HG02885 (cell line): ENCODE data around the gene ALDH1B1.
"Not testable (repeated sequence)": the region's sequence is repeated elsewhere in the genome, so short reads cannot be mapped to it uniquely, and the experiment has no call there.

Experiments used
- ATAC-seq: cut with Tn5 transposase; IDR thresholded peaks from one replicate; pipeline ENCODE4 v1.9.1; 2021; ENCODE audit warnings: mild to moderate bottlenecking; ENCODE audit not compliant: unreplicated experiment, poor library complexity

Gene ALDH1B1

DNA sequence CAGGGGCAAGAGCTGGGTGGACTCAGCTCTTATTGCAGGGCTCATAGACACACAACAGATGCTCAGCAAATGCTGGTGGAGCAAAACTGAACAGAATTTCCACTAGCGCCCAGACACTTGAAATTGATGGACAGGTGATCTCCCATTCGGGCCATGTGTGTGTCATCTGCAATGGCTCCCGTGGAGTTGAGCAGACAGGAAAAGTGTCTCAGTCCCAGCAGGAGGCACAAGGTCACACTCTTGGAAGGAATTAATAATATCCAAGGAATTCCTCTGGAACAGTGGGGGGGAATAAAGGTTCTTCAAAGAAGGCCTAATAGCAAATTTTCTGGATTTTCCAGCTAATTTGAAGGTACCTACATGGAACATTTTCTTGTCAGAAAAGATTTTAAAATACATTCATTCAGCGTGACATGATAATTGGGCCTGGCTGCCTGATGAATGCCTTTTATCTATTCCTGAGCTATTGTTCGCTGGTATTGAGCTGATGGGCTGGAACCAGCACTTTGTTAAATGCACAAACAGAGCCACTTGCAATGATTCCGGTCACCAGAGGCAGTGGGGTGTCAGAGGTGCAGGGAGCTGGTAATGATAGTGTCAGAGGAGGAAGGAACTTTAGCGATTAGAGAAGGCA, 31.5 kb upstream of the ALDH1B1 start:
- ATAC-seq = no peak

DNA sequence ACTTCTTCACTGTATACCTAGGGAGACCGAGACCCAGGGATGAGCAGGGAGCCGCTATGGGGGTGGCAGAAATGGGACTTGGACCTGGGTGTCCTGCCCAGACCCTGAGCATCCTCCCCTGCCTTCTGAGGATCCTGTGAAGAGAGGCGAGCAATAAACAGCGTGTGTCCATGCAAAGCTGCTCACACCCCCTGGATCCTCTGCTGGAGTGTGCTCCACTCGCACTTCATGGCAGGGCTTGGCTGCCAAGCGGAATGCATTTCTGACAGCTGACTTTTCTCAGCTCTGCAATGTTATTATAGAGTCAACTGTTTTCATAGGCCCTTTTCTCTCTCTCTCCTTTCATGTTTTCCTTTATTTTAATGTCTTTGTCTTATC, 31.0 kb upstream of the ALDH1B1 start:
- ATAC-seq = no peak

DNA sequence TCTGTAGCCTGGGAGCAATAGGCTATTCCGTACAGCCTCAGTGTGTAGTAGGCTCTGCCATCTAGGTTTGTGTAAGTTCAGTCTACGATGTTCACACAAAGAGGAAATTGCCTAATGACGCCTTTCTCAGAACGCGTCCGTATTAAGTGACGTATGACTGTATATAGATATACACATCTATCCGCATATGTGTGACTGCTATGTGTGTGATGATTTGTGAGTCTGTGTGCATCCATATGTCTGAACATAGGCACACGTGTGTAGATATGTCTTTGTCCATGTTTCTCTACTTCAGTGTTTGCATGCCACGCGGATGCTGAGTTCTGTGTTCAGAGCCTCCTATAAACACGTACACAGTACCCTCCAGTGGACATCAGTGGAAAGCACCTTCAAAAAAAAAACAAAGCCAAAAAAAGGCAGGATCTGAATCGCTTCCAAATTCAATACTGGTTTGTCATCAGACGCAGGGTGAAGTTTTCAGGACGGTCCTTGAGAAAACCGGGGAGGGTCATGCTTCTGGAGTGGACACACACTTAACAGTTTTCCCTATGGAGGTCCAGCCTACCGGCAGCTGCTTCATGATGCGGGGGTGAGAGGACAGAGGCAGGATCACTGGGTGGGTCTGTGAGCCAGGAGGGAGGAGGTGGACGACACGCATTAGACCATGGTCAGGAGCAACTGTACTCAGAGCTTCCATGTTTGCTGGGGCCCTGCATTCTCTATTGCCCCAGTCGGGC, 29.5 kb upstream of the ALDH1B1 start:
- ATAC-seq = no peak

DNA sequence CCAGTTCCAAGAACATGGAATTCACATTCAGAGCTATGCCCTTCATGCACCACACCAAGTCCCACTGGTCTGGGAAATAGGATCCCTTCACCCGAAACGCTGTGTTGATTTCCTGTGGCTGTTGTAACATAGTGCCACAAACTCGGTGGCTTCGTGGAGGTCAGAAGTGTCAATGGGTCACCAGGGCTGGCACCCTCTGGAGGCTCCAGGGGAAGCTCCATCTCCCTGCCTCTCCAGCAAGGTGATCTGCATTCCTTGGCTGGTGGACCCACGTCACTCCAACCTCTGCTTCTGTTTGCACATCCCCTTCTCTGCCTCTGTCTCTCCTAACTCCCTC, 28.9 kb upstream of the ALDH1B1 start:
- ATAC-seq = no peak

DNA sequence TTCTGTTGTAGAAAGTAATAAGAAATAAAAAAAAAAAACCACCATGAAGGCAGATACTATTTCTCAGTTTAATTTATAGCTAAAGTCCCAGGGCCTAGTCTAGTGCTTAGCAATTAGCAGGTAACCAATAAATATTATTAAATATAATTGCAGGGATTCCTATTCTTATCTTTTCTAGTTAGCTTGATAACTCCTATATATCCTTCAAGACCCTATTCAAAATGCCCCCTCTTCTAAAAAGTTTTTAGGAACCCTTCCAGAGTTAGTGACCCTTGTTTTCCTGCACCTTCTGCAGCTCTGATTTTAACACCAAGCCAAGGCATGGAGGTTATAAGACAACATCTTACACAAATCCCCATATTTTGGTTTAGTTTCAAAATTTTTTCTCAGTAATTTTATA, 24.6 kb upstream of the ALDH1B1 start:
- ATAC-seq = no peak

DNA sequence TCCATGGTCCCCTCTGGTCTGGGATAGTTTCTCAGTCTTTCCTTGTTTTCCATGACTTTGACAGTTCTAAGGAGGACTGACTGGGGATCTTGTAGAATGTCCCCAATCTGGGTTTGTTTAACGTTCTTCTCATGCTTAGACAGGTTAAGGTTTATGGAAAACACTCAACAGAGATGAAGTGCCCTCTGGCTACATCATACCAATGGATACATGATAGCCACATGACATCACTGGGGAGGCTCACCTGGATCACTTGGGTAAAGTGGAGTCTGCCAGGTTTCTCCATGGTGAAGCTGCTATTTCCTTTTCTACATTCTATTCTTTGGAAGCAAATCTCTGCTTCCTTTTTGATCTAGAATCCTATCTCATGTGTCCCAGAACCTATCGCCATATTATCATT, 23.8 kb upstream of the ALDH1B1 start:
- no peak for ATAC-seq

DNA sequence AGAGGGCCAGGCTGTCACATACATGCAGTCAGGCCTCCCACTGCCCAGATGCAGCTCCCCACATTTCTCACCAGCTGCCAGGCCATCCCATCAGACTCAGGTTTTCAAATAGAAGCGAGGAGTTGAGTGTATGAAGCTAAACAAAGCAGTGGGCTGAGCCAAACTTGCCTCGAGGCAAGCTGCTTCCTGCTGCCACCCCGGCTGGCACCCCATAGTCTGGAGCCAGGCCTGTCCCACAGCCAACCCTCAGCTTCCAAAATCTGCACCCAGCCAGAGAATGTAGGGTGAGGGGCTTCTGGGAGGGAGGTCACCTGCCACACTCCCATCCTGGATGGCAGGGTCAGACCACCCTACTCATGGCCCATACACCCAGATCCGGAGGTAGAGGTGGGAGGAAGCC, 22.3 kb upstream of the ALDH1B1 start:
- no peak for ATAC-seq

DNA sequence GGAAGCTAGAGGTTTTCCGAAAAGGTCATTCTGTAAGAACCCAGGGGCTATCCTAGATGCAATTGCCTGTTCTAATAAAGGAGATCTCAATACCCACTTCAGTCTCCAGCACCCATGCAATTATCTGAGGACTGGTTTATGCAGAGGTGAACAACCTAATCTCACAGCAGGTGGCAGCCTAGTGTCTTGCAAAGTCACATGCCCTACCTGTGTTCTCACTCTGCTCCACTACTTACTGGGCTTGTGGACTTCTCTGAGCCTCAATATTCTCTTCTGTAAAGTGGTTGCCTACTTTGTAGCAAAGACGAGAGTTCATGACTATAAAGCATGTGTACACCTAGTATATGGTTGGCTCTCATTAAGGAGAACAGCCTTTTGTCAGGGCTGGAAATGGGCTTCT, 21.0 kb upstream of the ALDH1B1 start:
- peak; percentile 73 for ATAC-seq

DNA sequence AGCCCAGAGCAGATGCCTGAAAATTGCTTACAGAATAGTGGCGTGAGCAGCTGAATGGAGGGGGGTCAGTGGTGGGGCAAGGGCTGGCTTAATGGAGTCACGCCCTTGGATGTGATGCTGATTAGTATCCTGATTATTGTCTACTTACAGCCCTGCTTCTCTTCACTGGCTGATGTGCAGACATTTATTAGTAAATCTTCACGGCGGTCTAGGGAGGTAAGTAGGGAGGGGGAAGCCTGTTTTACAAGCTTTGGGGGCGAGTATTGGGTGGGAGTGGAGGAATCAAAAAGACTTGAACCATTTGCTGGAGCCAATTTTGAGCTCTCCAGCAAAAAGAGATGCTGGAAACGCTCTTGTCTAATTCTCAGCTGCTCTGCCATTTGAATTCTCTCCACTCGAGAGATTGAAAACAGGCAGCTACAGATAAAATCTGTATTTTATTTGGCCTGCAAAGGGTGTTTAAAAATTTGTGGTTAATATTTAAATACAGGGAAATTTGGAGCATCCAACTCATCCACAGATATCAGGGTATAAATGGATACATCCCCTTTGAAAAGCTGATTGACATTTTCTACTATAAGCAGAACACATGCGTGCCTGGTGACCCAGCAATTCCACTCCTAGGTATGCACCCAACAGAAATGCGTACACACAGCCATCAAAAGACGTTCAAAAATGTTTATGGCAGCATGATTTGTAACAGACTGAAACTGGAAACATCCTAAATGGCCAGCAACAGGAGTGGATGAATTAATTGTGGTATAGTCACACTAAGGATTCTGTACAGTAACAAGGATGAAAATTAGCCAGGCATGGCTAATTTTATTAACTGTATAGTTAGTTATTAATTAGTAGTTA, 19.5 kb upstream of the ALDH1B1 start:
- ATAC-seq = no peak

DNA sequence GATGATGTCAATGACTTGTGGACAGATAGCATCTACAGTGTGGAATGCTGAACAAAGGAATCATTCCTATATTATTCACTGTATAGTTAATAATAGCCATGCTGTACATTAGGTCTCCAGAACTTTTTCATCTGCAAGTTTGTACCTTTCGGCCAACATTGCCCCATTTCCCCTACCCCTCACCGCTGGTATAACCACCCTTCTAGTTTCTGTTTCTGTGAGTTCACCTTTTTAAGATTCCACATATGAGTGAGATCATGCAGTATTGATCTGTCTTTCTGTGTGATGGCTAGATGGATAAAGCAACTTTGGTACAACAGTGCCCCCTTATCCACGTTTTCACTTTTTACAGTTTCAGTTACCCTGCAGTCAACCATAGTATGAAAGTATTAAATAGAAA, 18.8 kb upstream of the ALDH1B1 start:
- ATAC-seq = no peak

DNA sequence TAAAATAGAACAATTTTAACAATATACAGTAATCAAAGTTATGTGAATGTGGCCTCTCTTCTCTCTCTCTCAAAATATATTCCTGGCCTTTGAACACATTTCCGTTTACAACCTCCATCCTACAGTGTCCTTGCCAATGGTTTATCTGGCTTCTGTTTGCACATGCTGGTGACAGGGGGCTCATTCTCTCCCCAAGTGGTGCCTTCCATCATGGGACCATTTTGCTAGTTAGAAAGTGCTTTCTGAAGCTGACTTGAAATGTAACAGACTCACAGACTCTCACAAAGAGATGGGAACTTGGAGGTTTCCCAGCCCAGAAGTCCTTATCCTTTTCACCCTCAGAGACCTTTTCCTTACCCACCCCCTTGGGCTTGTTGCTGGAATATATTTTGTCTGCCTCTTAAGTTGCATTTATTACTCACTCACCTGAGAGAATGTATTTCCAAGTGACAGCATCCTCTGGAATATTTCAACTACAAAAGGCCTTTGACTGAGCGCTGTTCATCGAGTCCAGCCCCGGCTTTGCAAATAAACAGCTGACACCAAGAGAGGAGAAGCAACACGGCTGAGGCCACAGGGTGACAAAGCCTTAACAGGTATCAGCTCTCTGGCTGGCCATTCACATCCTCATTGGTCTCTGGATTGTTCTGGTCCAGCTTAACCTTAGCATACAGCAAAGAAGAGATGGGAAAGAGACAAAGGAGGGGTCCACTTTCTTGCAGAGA, 17.5 kb upstream of the ALDH1B1 start:
- no peak for ATAC-seq

DNA sequence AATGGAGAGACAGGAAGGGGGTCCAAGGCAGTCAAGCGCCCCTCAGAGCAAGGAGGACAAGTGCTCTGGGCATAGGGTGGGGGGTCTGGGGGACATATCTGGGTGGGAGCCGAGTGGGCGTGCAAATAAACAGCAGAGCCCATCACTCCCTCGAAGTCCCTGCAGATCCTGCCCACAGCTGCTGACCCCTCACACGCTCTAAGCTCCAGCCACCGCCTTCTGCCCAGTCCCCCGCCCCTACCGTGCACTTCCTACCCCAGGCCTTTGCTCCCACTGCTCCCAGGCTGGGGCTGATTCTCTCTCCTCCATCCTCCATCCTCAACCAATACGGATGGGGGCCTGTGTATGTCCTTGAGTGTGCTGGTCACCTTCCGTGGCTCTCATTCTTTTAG, 16.9 kb upstream of the ALDH1B1 start:
- ATAC-seq = no peak

DNA sequence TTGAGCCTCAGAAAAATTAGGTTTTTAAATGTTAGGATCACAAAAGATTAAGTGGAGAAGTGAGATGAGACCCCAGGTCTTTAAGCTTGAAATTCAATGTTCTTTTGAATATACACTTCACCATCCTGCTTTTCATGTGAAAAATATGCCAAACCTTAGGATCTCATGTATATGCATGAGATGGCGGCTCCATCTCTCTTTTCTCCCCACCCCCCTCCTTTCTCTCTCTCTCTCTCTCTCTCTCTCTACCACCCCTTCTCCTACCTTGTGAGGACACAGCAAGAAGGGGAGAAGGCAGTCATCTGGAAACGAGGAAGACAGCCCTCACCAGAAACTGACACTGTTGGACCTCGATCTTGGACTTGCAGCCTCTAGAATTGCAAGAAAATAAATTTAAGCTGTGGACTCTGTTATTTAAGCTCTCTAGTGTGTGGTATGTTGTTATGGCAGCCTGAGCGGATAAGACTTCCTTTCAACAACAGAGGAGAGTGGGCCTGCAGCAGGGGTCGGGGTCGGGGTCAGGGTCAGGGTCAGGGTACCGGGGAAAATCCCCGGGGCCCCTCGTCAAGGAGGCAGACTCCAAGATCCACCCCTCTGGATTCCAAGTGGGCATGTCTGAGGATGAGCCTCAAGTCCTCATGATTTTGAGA, 16.4 kb upstream of the ALDH1B1 start:
- no peak for ATAC-seq

DNA sequence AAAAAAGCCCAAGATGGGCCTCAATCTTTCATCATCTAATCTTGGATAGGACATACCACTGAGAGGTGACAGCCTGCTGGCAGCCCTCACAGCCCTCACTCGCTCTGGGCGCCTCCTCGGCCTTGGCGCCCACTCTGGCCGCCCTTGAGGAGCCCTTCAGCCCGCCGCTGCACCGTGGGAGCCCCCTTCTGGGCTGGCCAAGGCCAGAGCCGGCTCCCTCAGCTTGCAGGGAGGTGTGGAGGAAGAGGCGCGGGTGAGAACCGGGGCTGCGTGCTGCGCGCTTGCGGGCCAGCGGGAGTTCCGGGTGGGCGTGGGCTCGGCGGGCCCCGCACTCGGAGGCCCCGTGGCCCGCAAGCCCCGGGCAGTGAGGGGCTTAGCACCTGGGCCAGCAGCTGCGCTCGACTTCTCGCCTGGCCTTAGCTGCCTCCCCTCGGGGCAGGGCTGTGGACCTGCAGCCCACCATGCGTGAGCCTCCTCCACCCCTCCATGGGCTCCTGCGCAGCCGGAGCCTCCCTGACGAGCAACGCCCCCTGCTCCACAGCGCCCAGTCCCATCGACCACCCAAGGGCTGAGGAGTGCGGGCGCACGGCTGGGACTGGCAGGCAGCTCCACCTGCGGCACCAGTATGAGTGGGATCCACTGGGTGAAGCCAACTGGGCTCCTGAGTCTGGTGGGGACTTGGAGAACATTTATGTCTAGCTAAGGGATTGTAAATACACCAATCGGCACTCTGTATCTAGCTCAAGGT, 15.0 kb upstream of the ALDH1B1 start:
- not testable (repeated sequence) for ATAC-seq

DNA sequence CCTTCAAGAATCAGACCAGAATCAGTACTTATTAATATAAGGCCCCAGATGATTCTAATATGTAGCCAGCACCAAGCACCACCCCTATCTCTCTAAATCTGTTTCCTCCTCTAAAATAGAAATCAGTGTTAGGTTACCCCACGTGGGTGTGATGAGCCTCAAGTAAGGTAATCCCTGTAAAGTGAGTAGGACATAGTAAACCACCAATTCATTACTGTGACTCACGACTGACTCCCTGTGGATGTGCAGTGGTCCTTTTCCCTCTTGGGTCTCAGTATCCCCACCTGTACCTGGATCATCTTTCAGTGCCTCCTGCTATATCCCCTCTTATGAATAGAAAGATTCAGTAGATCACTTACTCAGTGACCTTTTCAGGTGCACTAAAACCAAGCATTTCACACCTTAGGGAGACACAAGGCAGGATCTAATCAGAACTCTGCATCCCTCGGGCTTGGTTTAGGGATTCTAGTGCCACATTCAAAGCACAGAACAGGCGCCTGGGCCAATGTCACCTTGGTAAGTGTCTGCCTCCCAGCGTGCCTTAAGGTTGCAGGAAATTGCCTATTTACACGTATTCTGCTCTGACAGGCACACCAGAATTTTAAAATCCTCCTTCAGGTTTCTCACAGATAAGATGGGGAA, 12.2 kb upstream of the ALDH1B1 start:
- ATAC-seq = no peak

DNA sequence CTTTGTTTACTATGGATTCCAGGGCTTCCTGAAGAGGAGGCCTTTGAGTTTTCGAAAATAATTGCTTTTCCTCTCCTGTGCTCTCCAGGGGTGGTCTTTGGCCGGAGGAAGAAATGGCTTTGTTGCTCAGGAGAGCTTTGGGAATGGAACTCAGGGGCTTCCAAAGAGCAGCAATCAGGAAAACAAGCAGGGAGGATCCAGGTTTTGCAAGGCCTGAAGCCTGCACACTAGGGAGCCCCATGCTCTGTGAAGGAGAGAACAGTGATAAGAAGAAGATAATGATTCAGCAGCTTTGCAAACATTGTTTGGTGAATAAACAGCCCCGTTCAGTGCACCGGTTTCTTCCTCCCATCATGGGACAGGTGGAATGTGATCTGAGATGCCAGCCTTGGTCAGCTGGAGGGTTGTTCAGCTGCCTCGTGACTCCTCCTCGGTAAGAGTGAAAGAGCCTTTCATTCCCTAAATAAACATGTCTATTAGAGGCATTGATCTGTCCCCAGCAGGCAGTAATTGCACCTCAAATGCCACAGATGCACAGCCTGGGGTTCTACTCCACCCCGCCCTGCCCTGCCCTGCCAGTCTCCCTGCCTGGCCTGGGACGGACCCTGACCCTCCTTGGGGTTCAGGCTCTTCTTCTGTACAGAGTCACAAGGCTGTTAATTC, 11.5 kb upstream of the ALDH1B1 start:
- no peak for ATAC-seq

DNA sequence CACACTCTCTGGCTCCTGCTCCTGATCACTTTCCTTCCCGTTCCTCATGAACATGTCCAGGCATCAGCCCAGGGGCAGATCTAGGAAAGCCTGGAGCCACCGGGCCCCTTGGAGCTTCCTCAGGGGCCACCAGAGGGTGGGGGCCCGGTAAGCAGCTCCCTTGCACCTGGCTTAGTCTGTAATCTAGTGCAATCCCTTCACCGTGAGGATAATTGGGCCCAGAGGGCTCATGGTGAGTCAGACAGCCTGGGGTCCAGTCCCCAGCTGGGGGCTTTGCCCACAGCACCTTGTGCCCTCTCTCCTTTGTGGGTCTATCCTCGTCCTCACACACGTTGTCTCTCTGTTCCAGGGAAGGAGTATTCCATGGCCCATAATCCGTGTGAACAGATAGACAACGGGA, 10.4 kb upstream of the ALDH1B1 start:
- ATAC-seq = no peak

DNA sequence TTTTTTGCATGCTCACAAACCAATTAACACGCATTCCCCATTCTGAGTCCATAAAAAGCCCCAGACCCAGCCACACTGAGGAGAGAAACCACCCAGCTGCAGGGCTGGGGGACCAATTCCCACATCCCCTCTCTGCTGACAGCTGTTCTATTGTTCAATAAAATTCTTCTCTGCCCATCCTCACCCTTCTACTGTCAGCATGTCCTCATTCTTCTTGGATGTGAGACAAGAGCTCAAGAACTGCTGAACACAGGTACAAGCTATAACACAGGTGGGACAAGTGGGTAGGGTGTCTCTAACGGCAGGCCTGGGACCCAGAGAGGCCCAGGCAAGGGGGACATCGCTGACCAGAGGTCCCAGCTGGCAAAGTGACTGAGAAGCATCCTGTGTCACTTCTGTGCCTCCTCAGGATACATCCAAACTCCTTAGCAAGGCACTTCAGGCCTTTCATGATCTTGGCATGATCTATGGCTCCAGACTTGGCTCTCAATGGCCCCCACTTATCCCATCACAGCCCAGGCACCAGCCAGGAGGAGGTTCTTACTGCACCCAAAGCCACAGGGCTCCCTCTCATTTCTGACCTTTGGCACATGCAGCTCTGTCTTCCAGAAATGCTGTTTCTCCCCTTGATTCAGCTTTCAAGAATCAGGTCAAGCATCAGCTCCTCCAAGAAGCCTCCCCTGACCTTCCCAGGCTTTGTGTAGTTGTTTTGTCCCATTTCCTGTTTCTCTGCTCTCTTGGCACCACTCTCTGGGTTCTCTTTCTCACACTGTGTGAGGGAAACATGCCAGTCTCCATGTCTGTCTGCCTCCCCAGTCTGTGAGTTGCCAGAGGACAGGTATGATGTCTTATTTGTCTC, 7.3 kb upstream of the ALDH1B1 start:
- no peak for ATAC-seq
